ENCODE results near the gene NOL3. TPM values are rescaled to one million over a fixed set of nuclear protein-coding genes. Genes with fewer than 3 reads are reported as not detected.

NOL3 gene
- total RNA-seq, 1 experiment from 2014 or later, result 5.6 TPM

DNA sequence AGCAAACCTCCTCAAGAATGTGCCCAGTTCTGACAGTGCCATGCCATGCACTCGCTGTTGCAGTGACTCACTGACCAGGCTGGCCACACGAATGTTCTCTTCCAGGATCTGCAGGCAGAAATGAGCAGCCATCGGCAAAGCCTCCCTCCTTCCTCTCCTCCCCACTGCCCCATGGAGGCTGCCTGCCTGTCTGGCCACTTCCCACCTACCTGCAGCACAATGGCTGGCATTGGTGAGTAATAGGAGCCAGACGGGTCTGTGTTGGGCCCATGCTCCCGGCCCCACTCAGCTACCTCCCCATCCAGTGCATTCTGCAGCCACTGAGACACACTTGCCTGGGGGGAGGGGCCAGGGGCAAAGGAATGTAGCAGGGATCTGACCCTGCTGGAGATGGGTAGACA is 16.2 kb downstream of the NOL3 start:
- H3K4me2 ChIP-seq (ENCODE audit: insufficient read depth, insufficient read length, low read length), result no peak overlapping the region
- no peak overlapping the region for H3K18ac ChIP-seq (ENCODE audit: insufficient read length, low read depth, low read length)
- H3K27me3 ChIP-seq (ENCODE audit: insufficient read depth, low read length), result peaks cover 4% of the 10 kb centered on the region
- peaks cover 6% of the 10 kb centered on the region; the same call in 1 of the 2 replicates for H3K4me1 ChIP-seq (ENCODE audit: insufficient read depth, low read length)
- H3K27me3 Mint-ChIP-seq (ENCODE audit: low read depth), result peaks cover 29% of the 10 kb centered on the region
- H3K9ac ChIP-seq (ENCODE audit: extremely low read depth, insufficient read length, low read length), result no peak overlapping the region
- peaks cover 12% of the 10 kb centered on the region for H3K23me2 ChIP-seq (ENCODE audit: insufficient read length, low read depth, low read length, poor library complexity, severe bottlenecking)
- no peak overlapping the region for H2BK20ac ChIP-seq (ENCODE audit: low read depth, low read length, poor library complexity, severe bottlenecking)
- H2BK5ac ChIP-seq (ENCODE audit: insufficient read length, low read length), result no peak overlapping the region
- H2AFZ ChIP-seq (ENCODE audit: low read length), result no peak overlapping the region
- peaks cover 19 to 25% of the 10 kb centered on the region in 2 experiments for H3K4me1 Mint-ChIP-seq
- TF ChIP-seq, protein P1, sequence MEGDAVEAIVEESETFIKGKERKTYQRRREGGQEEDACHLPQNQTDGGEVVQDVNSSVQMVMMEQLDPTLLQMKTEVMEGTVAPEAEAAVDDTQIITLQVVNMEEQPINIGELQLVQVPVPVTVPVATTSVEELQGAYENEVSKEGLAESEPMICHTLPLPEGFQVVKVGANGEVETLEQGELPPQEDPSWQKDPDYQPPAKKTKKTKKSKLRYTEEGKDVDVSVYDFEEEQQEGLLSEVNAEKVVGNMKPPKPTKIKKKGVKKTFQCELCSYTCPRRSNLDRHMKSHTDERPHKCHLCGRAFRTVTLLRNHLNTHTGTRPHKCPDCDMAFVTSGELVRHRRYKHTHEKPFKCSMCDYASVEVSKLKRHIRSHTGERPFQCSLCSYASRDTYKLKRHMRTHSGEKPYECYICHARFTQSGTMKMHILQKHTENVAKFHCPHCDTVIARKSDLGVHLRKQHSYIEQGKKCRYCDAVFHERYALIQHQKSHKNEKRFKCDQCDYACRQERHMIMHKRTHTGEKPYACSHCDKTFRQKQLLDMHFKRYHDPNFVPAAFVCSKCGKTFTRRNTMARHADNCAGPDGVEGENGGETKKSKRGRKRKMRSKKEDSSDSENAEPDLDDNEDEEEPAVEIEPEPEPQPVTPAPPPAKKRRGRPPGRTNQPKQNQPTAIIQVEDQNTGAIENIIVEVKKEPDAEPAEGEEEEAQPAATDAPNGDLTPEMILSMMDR (conservative IDR thresholded peaks at IDR 0.05), result no peak
- H3K9me3 Mint-ChIP-seq, result no peaks in the 10 kb centered on the region; a peak in 2 of 5 replicates
- no peak overlapping the region for H4K91ac ChIP-seq (ENCODE audit: insufficient read length, low read depth, low read length)
- H2BK15ac ChIP-seq (ENCODE audit: low read depth, low read length), result no peak overlapping the region
- H3K4ac ChIP-seq (ENCODE audit: low read depth, low read length), result no peak overlapping the region
- no peak for DNase-seq
- no peak overlapping the region for H3T11ph ChIP-seq (ENCODE audit: low read length)
- H4K5ac ChIP-seq (ENCODE audit: insufficient read length, low read depth, low read length), result no peak overlapping the region
- H2AK5ac ChIP-seq (ENCODE audit: insufficient read length, low read length), result no peak overlapping the region
- H2BK120ac ChIP-seq (ENCODE audit: low read depth, low read length, poor library complexity, severe bottlenecking), result no peak overlapping the region
- H4K20me1 ChIP-seq (ENCODE audit: control insufficient read depth, insufficient read depth, insufficient read length), result no peaks in the 10 kb centered on the region
- H3K79me1 ChIP-seq (ENCODE audit: insufficient read depth, low read depth, low read length, poor library complexity, severe bottlenecking), result no peaks in the 10 kb centered on the region
- H3K9me3 ChIP-seq (ENCODE audit: control insufficient read depth, low read depth, low read length), result no peaks in the 10 kb centered on the region
- H3K56ac ChIP-seq (ENCODE audit: insufficient read length, low read depth, low read length), result no peak overlapping the region
- no peaks in the 10 kb centered on the region for H3K79me2 ChIP-seq (ENCODE audit: insufficient read depth, low read length)
- no peak overlapping the region for H3K14ac ChIP-seq (ENCODE audit: insufficient read depth, low read length)
- no peak overlapping the region for H3K23ac ChIP-seq (ENCODE audit: insufficient read length, low read depth, low read length)
- H3K4me3 Mint-ChIP-seq, result no peak overlapping the region
- no peak overlapping the region for H2BK12ac ChIP-seq (ENCODE audit: insufficient read length, low read depth, low read length)
- H3K27ac ChIP-seq (ENCODE audit: insufficient read length, low read depth, low read length), result no peak overlapping the region
- no peak overlapping the region for H3K27ac Mint-ChIP-seq
- WGBS (ENCODE audit: extremely low coverage, insufficient read length, low lambda C conversion rate), result no CpG with 5 or more reads among the region's 5 CpGs
- no peak overlapping the region for H4K8ac ChIP-seq (replicated peaks; ENCODE audit: insufficient read length, low read depth, low read length)
- no peaks in the 10 kb centered on the region for H3K36me3 Mint-ChIP-seq (ENCODE audit: insufficient read depth in 1 of 3, low read depth in 3 of 3)
